Panc1 (cell line): ENCODE results near the gene KRT4. TPM values are rescaled to one million over a fixed set of nuclear protein-coding genes. Genes with fewer than 3 reads are reported as not detected.

Experiments
- ATAC-seq: fragments of 200-7000 bp; cut with Tn5 transposase; 2 replicates; pipeline ENCODE4 v1.9.1; 2020; ENCODE audit warnings: mild to moderate bottlenecking, moderate library complexity
- BruUV-seq: library from RNA; stranded (reverse); fragments of 400-500 nt; replicated peaks from 2 replicates; lab custom pipeline; 2021; lab: Mats Ljungman, UMichigan
- CTCF ChIA-PET: fragments of 300-600 bp; sonication (Branson Sonifier 250); formaldehyde crosslinking; loops from one replicate; lab custom pipeline; 2022; ENCODE audit warnings: antibody characterized with exemption; lab: Charles Lee
- POLR2A ChIA-PET: fragments of 300-600 bp; sonication (Branson Sonifier 250); formaldehyde crosslinking; loops from one replicate; lab custom pipeline; 2022; ENCODE audit warnings: antibody characterized with exemption; lab: Charles Lee
- DNase-seq: peaks from one replicate; pipeline ENCODE4 v3.0.0-alpha.2; 2010; ENCODE audit warnings: low read depth, low spot score
- H3K27ac ChIP-seq: 2 replicates; pipeline ENCODE4 v1.5.1; 2011; ENCODE audit warnings: mild to moderate bottlenecking, low read length, inconsistent platforms
- H3K27me3 ChIP-seq: fragments of 200-500 bp; sonication (Bioruptor generic); 2 replicates; pipeline ENCODE4 v1.6.0; 2014; ENCODE audit warnings: low read length, inconsistent platforms; ENCODE audit not compliant: control insufficient read depth, insufficient read depth
- H3K36me3 ChIP-seq: fragments of 200-500 bp; sonication (Bioruptor generic); 2 replicates; pipeline ENCODE4 v1.5.1; 2014; ENCODE audit warnings: inconsistent platforms, mild to moderate bottlenecking, low read length, moderate library complexity; ENCODE audit not compliant: control insufficient read depth, insufficient read depth
- H3K4me1 ChIP-seq: 2 replicates; pipeline ENCODE4 v1.5.1; 2011; ENCODE audit warnings: inconsistent platforms, mild to moderate bottlenecking, low read length, moderate library complexity; ENCODE audit not compliant: control insufficient read depth, insufficient read depth
- H3K4me3 ChIP-seq, 2 experiments: 2 replicates each; pipeline ENCODE4 v1.5.1; 2011 to 2012; ENCODE audit warnings: low read depth in 2 of 2, low read length in 2 of 2, mild to moderate bottlenecking in 2 of 2, inconsistent platforms in 1 of 2, moderate library complexity in 1 of 2
- H3K9me3 ChIP-seq: fragments of 200-500 bp; sonication (Bioruptor generic); 2 replicates; pipeline ENCODE4 v1.5.1; 2014; ENCODE audit warnings: low read depth, mild to moderate bottlenecking, inconsistent platforms, low read length, moderate library complexity; ENCODE audit not compliant: control insufficient read depth, insufficient read depth
- POLR2AphosphoS5 ChIP-seq: IDR thresholded peaks from 2 replicates; pipeline ENCODE4 v1.6.1; 2012; ENCODE audit warnings: mild to moderate bottlenecking, low read depth, low read length, moderate library complexity
- SIN3A ChIP-seq: IDR thresholded peaks from 2 replicates; pipeline ENCODE4 v1.6.1; 2012; ENCODE audit warnings: low read depth, mild to moderate bottlenecking, low read length, moderate library complexity, borderline replicate concordance; ENCODE audit not compliant: insufficient read depth
- TCF7L2 ChIP-seq: IDR thresholded peaks from 2 replicates; pipeline ENCODE4 v1.6.1; 2011; ENCODE audit warnings: mild to moderate bottlenecking, low read depth, low read length, inconsistent platforms
- in situ Hi-C: cut with HindIII; loops from 2 replicates; pipeline ENCODE4 v1.10.0; 2016; ENCODE audit warnings: low sequenced_read_pairs, low pct_unique_long_range_greater_than_20kb
- intact Hi-C: fragments of 100-400 bp; cut with micrococcal nuclease; formaldehyde crosslinking; loops from one replicate; pipeline ENCODE4 v1.10.0; 2022; ENCODE audit not compliant: unreplicated experiment
- total RNA-seq: library from RNA; stranded (reverse); gene quantifications from one replicate; pipeline ENCODE4 v1.2.1, GENCODE V29; 2021; ENCODE audit not compliant: unreplicated experiment
- TF ChIP-seq, protein P1 (sequence below), 2 experiments: IDR thresholded peaks; 2 replicates each; pipeline ENCODE4 v1.6.1; 2011 to 2012; ENCODE audit warnings: low read depth in 2 of 2, control low read depth in 1 of 2, low read length in 1 of 2, mild to moderate bottlenecking in 1 of 2, moderate library complexity in 1 of 2; ENCODE audit not compliant: insufficient read depth in 1 of 2
- TF ChIP-seq, protein P2 (sequence below): fragments of 450-650 bp; IDR thresholded peaks from 2 replicates; pipeline ENCODE4 v1.5.1; 2017; ENCODE audit warnings: mild to moderate bottlenecking

The KRT4 gene
- total RNA-seq, 1 experiment from 2014 or later: 0.15 TPM

- no peaks in the 10 kb centered on the region for H3K27me3 ChIP-seq
- H3K9me3 ChIP-seq: no peaks in the 10 kb centered on the region
- no peaks in the 10 kb centered on the region for H3K36me3 ChIP-seq
- no peak for TF ChIP-seq POLR2AphosphoS5
- TF ChIP-seq TCF7L2: no peak
- no peak for TF ChIP-seq SIN3A
- TF ChIP-seq, protein P1, sequence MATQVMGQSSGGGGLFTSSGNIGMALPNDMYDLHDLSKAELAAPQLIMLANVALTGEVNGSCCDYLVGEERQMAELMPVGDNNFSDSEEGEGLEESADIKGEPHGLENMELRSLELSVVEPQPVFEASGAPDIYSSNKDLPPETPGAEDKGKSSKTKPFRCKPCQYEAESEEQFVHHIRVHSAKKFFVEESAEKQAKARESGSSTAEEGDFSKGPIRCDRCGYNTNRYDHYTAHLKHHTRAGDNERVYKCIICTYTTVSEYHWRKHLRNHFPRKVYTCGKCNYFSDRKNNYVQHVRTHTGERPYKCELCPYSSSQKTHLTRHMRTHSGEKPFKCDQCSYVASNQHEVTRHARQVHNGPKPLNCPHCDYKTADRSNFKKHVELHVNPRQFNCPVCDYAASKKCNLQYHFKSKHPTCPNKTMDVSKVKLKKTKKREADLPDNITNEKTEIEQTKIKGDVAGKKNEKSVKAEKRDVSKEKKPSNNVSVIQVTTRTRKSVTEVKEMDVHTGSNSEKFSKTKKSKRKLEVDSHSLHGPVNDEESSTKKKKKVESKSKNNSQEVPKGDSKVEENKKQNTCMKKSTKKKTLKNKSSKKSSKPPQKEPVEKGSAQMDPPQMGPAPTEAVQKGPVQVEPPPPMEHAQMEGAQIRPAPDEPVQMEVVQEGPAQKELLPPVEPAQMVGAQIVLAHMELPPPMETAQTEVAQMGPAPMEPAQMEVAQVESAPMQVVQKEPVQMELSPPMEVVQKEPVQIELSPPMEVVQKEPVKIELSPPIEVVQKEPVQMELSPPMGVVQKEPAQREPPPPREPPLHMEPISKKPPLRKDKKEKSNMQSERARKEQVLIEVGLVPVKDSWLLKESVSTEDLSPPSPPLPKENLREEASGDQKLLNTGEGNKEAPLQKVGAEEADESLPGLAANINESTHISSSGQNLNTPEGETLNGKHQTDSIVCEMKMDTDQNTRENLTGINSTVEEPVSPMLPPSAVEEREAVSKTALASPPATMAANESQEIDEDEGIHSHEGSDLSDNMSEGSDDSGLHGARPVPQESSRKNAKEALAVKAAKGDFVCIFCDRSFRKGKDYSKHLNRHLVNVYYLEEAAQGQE (IDR thresholded peaks at IDR 0.05; ENCODE audit: insufficient read depth in 1 of 2, low read depth in 2 of 2, low read length in 1 of 2): no peak
- TF ChIP-seq, protein P2, sequence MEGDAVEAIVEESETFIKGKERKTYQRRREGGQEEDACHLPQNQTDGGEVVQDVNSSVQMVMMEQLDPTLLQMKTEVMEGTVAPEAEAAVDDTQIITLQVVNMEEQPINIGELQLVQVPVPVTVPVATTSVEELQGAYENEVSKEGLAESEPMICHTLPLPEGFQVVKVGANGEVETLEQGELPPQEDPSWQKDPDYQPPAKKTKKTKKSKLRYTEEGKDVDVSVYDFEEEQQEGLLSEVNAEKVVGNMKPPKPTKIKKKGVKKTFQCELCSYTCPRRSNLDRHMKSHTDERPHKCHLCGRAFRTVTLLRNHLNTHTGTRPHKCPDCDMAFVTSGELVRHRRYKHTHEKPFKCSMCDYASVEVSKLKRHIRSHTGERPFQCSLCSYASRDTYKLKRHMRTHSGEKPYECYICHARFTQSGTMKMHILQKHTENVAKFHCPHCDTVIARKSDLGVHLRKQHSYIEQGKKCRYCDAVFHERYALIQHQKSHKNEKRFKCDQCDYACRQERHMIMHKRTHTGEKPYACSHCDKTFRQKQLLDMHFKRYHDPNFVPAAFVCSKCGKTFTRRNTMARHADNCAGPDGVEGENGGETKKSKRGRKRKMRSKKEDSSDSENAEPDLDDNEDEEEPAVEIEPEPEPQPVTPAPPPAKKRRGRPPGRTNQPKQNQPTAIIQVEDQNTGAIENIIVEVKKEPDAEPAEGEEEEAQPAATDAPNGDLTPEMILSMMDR: no peak
- no peak overlapping the region for H3K27ac ChIP-seq
- CTCF ChIA-PET: no interaction called here
- intact Hi-C loops (no loop called here), in situ Hi-C loops (no loop called here)
- POLR2A ChIA-PET: interaction anchor here (0.9 kb wide), 1 partner anchor 12 kb away, joined by 3 read pairs; no protein-coding TSS in a partner anchor
- no peak overlapping the region for H3K4me3 ChIP-seq
- DNase-seq: no peak
- BruUV-seq: no TSS peak
- H3K4me1 ChIP-seq: no peaks in the 10 kb centered on the region
- no peak for ATAC-seq
Observed at GRCh38 chr12:52828156-52828555, 14.2 kb upstream of the KRT4 start.

DNA sequence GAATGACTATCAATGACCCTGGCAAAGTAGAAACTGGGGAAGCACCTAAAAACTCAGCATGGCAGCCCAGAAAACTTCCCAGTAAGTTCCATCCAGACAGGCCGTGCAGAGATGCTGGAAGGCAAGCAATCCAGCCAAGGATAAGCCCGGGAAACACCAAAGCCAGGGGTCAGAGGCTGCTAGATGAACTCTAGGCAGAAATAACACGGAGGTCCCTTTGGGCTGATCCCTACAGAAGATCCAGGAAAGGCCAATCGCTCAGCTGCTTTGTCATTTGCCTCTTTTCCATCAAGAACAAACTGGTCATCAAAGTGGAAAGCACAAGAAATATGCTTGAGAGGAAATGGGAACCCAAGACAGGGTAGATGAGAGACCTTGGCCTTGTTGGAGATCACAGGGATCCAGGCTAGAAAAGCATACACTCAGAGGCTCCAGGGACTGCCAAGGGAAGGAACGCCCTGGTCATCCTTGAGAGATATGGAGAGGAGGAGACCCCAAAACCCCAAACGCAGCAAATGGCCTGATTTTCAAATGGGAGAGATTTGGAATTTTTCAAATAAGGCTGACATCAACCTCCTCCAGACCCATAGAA, 13.7 kb upstream of the KRT4 start:
- Histone ChIP-seq H3K27ac (no peak overlapping the region), H3K27me3 (no peaks in the 10 kb centered on the region), H3K4me3 (no peak overlapping the region), H3K9me3 (no peaks in the 10 kb centered on the region), H3K4me1 (peaks cover 2% of the 10 kb centered on the region), H3K36me3 (no peaks in the 10 kb centered on the region)
- ChIA-PET CTCF (no interaction called here), POLR2A (interaction anchor here (0.9 kb wide), 1 partner anchor 13 kb away, joined by 3 read pairs; no protein-coding TSS in a partner anchor)
- intact Hi-C loops: no loop called here
- ATAC-seq (no peak), DNase-seq (no peak)
- in situ Hi-C loops: no loop called here
- no TSS peak for BruUV-seq
- TF ChIP-seq, protein P2: no peak
- TF ChIP-seq POLR2AphosphoS5 (no peak), SIN3A (no peak), TCF7L2 (no peak)
- TF ChIP-seq, protein P1 (IDR thresholded peaks at IDR 0.05; ENCODE audit: insufficient read depth in 1 of 2, low read depth in 2 of 2, low read length in 1 of 2): no peak
